Measurements from ENCODE around the gene TPD52L2. TPM values are rescaled to one million over a fixed set of nuclear protein-coding genes. Genes with fewer than 3 reads are reported as not detected.

TPD52L2 gene
- total RNA-seq, 1 donor from 2014 or later, result 76.9 TPM

DNA sequence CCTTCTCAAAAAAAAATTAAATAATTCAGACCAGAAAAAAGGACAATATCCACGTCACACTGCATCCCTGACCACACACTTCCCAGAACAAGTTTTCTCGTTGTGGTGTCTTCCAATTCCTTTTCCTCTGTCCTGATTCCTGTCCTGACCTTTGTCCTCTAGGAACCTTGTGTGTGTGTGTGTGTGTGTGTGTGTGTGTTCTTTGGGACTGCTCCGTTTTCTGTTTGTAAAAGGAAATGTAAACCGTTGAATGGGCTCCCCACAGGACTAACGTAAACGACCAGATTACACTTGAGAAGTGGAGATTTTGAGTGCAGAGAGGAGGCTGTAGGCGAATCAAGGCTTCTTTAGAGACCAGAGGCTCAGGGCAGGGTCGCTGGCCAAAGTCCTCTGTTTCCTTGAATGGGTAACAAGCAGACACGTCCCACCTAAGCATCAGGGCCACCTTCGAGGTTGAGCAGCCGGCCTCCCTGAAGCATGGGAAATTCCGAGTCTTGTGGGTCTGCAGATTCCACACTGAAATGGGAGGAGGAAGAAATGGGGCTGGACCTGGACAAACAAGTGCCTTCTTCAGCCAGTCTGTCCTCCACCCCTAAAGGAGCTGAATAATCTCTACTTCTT is 41.3 kb upstream of the TPD52L2 start:
- intact Hi-C loops (cut with DNase I), result no loop called here
- no peak for DNase-seq
- Histone ChIP-seq H3K4me1 (peaks cover 18% of the 10 kb centered on the region), H3K9me3 (no peaks in the 10 kb centered on the region), H3K27ac (no peak overlapping the region), H3K27me3 (ENCODE audit: low read depth) (peaks cover 4% of the 10 kb centered on the region), H3K36me3 (no peaks in the 10 kb centered on the region), H3K4me3 (no peak overlapping the region)
- TF ChIP-seq, protein P1, sequence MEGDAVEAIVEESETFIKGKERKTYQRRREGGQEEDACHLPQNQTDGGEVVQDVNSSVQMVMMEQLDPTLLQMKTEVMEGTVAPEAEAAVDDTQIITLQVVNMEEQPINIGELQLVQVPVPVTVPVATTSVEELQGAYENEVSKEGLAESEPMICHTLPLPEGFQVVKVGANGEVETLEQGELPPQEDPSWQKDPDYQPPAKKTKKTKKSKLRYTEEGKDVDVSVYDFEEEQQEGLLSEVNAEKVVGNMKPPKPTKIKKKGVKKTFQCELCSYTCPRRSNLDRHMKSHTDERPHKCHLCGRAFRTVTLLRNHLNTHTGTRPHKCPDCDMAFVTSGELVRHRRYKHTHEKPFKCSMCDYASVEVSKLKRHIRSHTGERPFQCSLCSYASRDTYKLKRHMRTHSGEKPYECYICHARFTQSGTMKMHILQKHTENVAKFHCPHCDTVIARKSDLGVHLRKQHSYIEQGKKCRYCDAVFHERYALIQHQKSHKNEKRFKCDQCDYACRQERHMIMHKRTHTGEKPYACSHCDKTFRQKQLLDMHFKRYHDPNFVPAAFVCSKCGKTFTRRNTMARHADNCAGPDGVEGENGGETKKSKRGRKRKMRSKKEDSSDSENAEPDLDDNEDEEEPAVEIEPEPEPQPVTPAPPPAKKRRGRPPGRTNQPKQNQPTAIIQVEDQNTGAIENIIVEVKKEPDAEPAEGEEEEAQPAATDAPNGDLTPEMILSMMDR (IDR thresholded peaks at IDR 0.05), result no peak
- ATAC-seq, result no peak

DNA sequence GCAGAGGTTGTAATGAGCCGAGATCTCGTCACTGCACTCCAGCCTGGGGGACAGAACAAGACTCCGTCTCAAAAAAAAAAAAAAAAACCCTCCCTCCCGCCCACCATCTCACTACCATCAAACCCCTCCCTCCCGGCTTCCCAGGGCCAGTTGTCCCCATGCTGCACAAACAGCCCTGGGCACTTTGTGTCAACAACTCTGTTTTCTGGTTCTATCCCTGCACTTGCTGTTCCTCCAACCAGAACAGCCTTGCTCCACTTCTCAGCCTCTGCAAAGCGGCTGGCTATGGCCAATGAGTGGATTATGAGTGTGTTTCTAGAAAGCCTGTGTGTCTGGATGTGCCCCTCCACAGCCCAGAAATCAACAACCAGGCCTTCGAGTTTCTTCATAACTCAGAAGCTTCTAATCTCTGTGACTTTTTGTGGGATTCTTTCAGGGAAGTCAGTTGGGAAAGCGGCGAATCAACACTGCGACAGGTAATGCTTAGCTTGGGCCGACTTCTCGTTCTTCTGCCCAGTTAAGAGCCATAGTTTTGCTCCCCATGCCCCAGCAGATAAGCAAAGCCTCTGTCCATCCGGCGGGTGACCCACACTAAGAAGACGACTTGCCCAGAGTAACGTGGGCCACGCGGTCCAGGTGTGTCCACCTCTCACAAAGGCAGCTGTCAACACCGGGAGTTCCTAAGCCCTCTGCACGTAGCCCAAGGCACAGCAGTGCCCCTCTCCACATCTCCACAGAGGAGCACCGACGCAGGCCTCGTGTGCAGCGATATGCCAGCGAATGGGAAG is 39.5 kb upstream of the TPD52L2 start:
- ATAC-seq, result no peak
- DNase-seq, result no peak
- H3K27me3 ChIP-seq (ENCODE audit: low read depth), result peaks cover 4% of the 10 kb centered on the region
- intact Hi-C loops (cut with DNase I), result no loop called here
- no peaks in the 10 kb centered on the region for H3K36me3 ChIP-seq
- peaks cover 23% of the 10 kb centered on the region for H3K4me1 ChIP-seq
- no peak overlapping the region for H3K27ac ChIP-seq
- no peaks in the 10 kb centered on the region for H3K9me3 ChIP-seq
- H3K4me3 ChIP-seq, result no peak overlapping the region
- TF ChIP-seq, protein P1 (IDR thresholded peaks at IDR 0.05), result no peak

DNA sequence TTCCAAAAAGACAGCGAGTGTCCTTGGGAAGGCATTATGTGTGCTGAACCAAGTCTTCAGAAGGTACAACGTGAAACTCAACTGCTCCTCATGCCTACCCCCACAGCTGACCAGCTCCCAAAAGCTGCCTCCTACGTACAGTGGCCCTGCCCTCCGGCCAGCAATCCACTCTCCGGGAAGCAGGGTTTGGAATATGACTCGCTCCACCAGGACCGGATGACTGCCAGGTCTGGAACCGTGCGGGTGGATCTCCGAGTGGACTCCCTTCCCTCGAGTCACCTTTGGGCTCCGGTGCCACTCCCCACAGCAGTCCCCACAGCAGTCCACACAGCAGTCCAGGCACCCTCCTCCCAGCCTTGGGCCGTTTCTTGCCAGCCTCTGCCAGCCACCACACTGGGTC is 38.3 kb upstream of the TPD52L2 start:
- DNase-seq (no peak), ATAC-seq (no peak)
- H3K4me1 ChIP-seq, result peaks cover 24% of the 10 kb centered on the region
- intact Hi-C loops (cut with DNase I), result no loop called here
- H3K27me3 ChIP-seq (ENCODE audit: low read depth), result peaks cover 4% of the 10 kb centered on the region
- TF ChIP-seq, protein P1 (IDR thresholded peaks at IDR 0.05), result no peak
- no peaks in the 10 kb centered on the region for H3K36me3 ChIP-seq
- no peak overlapping the region for H3K4me3 ChIP-seq
- H3K27ac ChIP-seq, result no peak overlapping the region
- no peaks in the 10 kb centered on the region for H3K9me3 ChIP-seq

DNA sequence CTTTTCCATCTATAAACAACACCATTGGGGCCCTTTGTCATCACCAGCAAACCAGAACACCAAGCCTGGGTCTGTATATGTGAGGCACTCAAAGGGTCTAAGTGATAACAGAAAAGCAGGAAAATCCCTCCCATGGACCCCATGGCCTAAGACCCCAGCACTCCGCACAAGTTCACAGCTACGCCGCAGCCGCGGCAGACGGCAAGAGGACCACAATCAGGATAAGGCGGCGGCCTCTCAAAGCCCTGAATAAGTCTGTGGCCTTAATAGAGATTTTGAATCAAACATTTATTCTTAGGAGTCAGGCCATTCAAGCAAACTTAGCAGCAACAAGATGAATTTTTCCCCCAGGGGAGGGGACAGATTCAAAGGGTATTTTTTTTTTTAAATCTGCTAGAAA is 36.9 kb upstream of the TPD52L2 start:
- intact Hi-C loops (cut with DNase I), result no loop called here
- TF ChIP-seq, protein P1 (IDR thresholded peaks at IDR 0.05), result no peak
- H3K4me1 ChIP-seq, result peaks cover 29% of the 10 kb centered on the region
- ATAC-seq (no peak), DNase-seq (no peak)
- H3K27me3 ChIP-seq (ENCODE audit: low read depth), result peaks cover 4% of the 10 kb centered on the region
- no peaks in the 10 kb centered on the region for H3K36me3 ChIP-seq
- H3K4me3 ChIP-seq, result no peak overlapping the region
- no peaks in the 10 kb centered on the region for H3K9me3 ChIP-seq
- no peak overlapping the region for H3K27ac ChIP-seq

DNA sequence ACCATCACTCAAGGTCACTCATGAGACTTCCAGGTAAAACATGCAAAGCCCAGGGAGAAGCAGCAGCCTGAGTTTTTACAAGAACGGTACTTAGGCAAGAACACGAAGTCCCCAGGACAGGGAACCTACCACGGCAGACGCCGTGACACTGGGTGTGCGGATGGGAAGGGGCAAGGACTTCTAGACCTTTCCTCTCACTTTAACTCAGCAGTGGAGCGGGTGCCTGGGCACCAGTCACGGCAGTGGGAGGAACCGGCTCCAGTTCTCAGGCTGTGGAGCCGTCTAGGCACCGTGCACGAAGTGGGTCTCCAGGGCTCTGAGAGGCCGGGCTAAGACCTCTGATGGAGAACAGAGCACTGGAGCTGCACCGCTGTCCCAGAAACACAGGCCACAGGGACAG is 36.5 kb upstream of the TPD52L2 start:
- Histone ChIP-seq H3K9me3 (no peaks in the 10 kb centered on the region), H3K27me3 (ENCODE audit: low read depth) (peaks cover 4% of the 10 kb centered on the region), H3K27ac (no peak overlapping the region), H3K36me3 (no peaks in the 10 kb centered on the region), H3K4me3 (peak overlapping the region; percentile 60), H3K4me1 (peaks cover 31% of the 10 kb centered on the region)
- TF ChIP-seq, protein P1 (IDR thresholded peaks at IDR 0.05), result no peak
- no peak for DNase-seq
- intact Hi-C loops (cut with DNase I), result no loop called here
- ATAC-seq, result no peak
